Measurements from ENCODE around the gene SSRP1. TPM values are rescaled to one million over a fixed set of nuclear protein-coding genes. Genes with fewer than 3 reads are reported as not detected.

The SSRP1 gene
- total RNA-seq, 4 donors from 2014 or later = 29.4 to 115 (median 75.3) TPM

GRCh38 chr11:57377107-57377506 lies 41.4 kb upstream of the SSRP1 start:
- no peaks in the 10 kb centered on the region for H3K36me3 ChIP-seq
- TF ChIP-seq POLR2A (IDR thresholded peaks at IDR 0.05) = no peak
- TF ChIP-seq, protein P1, sequence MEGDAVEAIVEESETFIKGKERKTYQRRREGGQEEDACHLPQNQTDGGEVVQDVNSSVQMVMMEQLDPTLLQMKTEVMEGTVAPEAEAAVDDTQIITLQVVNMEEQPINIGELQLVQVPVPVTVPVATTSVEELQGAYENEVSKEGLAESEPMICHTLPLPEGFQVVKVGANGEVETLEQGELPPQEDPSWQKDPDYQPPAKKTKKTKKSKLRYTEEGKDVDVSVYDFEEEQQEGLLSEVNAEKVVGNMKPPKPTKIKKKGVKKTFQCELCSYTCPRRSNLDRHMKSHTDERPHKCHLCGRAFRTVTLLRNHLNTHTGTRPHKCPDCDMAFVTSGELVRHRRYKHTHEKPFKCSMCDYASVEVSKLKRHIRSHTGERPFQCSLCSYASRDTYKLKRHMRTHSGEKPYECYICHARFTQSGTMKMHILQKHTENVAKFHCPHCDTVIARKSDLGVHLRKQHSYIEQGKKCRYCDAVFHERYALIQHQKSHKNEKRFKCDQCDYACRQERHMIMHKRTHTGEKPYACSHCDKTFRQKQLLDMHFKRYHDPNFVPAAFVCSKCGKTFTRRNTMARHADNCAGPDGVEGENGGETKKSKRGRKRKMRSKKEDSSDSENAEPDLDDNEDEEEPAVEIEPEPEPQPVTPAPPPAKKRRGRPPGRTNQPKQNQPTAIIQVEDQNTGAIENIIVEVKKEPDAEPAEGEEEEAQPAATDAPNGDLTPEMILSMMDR (IDR thresholded peaks at IDR 0.05) = no peak
- no peak for DNase-seq
- H3K27me3 ChIP-seq = no peaks in the 10 kb centered on the region
- no peak overlapping the region for H3K27ac ChIP-seq
- no peak overlapping the region for H3K4me3 ChIP-seq
- intact Hi-C loops (cut with DNase I; ENCODE audit: low total_unique reads) = no loop called here
- H3K9me3 ChIP-seq = no peaks in the 10 kb centered on the region
- no peaks in the 10 kb centered on the region for H3K4me1 ChIP-seq

DNA sequence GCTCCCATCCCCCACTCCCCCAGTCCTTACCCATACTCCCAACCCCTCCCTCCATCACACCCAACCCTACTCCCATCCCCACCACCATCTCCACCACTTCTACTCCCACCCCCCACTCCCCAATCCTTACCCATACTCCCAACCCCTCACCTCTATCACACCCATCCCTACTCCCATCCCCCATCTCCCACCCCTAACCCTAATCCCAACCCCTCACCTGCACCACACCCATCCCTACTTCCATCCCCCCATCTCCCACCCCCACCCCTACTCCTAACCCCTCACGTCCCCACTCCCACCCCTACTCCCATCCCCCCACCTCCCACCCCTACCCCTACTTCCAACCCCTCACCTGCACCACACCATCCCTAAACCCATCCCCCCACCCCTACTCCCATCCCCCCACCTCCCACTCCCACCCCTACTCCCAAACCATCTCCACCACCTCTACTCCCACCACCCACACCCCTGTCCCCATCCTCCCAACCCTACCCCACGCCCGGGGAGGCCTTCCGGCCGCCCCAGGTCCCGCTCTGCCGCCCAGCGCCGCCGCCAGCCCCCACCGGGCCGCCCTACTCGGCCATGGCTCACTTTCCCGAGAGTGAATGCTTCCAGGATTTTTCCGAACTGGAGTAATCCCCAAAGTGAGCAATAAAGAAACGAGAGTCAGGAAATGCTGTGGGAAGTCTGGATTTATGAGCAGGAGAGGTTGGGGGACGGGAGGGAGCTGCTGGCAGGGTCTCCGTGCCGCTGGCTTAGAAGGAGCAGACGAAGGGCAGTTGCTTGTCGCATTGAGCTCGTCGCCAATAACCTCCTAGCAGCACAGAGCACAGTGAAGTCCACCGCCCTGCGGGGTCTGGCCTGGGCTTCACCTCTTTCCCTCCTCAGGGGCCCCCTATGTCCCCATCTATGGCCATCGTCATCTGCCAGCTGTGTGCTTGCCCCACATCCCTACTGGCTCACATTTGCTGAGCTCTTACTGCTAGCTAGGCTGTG lies 40.7 kb upstream of the SSRP1 start:
- H3K9me3 ChIP-seq = no peaks in the 10 kb centered on the region
- no peaks in the 10 kb centered on the region for H3K4me1 ChIP-seq
- H3K4me3 ChIP-seq = no peak overlapping the region
- TF ChIP-seq, protein P1 (IDR thresholded peaks at IDR 0.05) = no peak
- TF ChIP-seq POLR2A (IDR thresholded peaks at IDR 0.05) = no peak
- intact Hi-C loops (cut with DNase I; ENCODE audit: low total_unique reads) = no loop called here
- no peaks in the 10 kb centered on the region for H3K36me3 ChIP-seq
- H3K27ac ChIP-seq = no peak overlapping the region
- H3K27me3 ChIP-seq = no peaks in the 10 kb centered on the region
- DNase-seq = no peak

DNA sequence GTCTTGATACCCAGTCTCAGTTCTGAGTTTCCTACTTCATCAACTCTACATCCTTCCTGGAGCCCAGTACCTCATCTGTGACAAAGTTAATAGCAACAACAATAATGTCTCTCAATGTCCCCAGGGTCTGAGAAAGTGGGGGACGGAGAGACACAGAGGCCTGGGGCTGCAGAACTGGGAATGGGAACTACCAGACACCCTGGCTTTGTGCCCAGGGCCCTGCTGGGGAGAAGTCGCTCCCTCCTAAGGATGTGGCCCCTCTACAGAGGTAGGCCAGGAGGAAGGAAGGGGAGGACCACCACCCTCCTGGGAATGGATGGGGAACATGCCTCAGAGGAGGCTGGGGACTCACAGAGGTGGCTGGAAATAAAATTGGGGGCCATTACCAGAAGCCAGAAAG lies 39.8 kb upstream of the SSRP1 start:
- Histone ChIP-seq H3K9me3 (no peaks in the 10 kb centered on the region), H3K4me1 (no peaks in the 10 kb centered on the region), H3K36me3 (no peaks in the 10 kb centered on the region), H3K27ac (no peak overlapping the region), H3K27me3 (no peaks in the 10 kb centered on the region), H3K4me3 (no peak overlapping the region)
- intact Hi-C loops (cut with DNase I; ENCODE audit: low total_unique reads) = no loop called here
- no peak for DNase-seq
- TF ChIP-seq, protein P1 (IDR thresholded peaks at IDR 0.05) = no peak
- TF ChIP-seq POLR2A (IDR thresholded peaks at IDR 0.05) = no peak

- no peaks in the 10 kb centered on the region for H3K4me1 ChIP-seq
- TF ChIP-seq POLR2A (IDR thresholded peaks at IDR 0.05) = no peak
- TF ChIP-seq, protein P1 (IDR thresholded peaks at IDR 0.05) = no peak
- intact Hi-C loops (cut with DNase I; ENCODE audit: low total_unique reads) = no loop called here
- no peaks in the 10 kb centered on the region for H3K27me3 ChIP-seq
- no peak overlapping the region for H3K27ac ChIP-seq
- DNase-seq = no peak
- H3K36me3 ChIP-seq = no peaks in the 10 kb centered on the region
- no peak overlapping the region for H3K4me3 ChIP-seq
- no peaks in the 10 kb centered on the region for H3K9me3 ChIP-seq
Observed at GRCh38 chr11:57374966-57375365, 39.3 kb upstream of the SSRP1 start.

GRCh38 chr11:57373146-57373545 lies 37.5 kb upstream of the SSRP1 start:
- TF ChIP-seq POLR2A (IDR thresholded peaks at IDR 0.05) = no peak
- TF ChIP-seq, protein P1 (IDR thresholded peaks at IDR 0.05) = no peak
- H3K4me1 ChIP-seq = no peaks in the 10 kb centered on the region
- no peak overlapping the region for H3K27ac ChIP-seq
- DNase-seq = no peak
- no peaks in the 10 kb centered on the region for H3K9me3 ChIP-seq
- intact Hi-C loops (cut with DNase I; ENCODE audit: low total_unique reads) = no loop called here
- H3K27me3 ChIP-seq = no peaks in the 10 kb centered on the region
- no peak overlapping the region for H3K4me3 ChIP-seq
- H3K36me3 ChIP-seq = no peaks in the 10 kb centered on the region

Measured in uterus (tissue), 4 donors.